Neural cell (in vitro differentiated cells): ENCODE measurements around the gene FNDC1.

Source experiments
- CTCF ChIP-seq: fragments of 450-650 bp; IDR thresholded peaks from 2 replicates; pipeline ENCODE4 v1.5.1; 2014; ENCODE audit warnings: antibody characterized with exemption, mild to moderate bottlenecking, moderate library complexity; ENCODE audit not compliant: poor library complexity, severe bottlenecking
- MXI1 ChIP-seq: fragments of 450-650 bp; conservative IDR thresholded peaks from 2 replicates; pipeline ENCODE4 v1.6.1; 2014; ENCODE audit warnings: antibody characterized with exemption, mild to moderate bottlenecking; ENCODE audit not compliant: poor library complexity, severe bottlenecking
- RAD21 ChIP-seq: fragments of 450-650 bp; conservative IDR thresholded peaks from 2 replicates; pipeline ENCODE4 v1.6.1; 2014; ENCODE audit warnings: antibody characterized with exemption, mild to moderate bottlenecking, moderate library complexity
- REST ChIP-seq: IDR thresholded peaks from 2 replicates; pipeline ENCODE4 v1.6.1; 2012; ENCODE audit warnings: borderline replicate concordance
- TAF1 ChIP-seq: IDR thresholded peaks from 2 replicates; pipeline ENCODE4 v1.6.1; 2012; ENCODE audit warnings: low read depth

- TF ChIP-seq CTCF (no peak), REST (no peak), MXI1 (no peak), TAF1 (no peak), RAD21 (no peak)
Measured at GRCh38 chr6:159155679-159156078, 13.5 kb upstream of the FNDC1 start.
